GM12878 (cell line): ENCODE results near the gene SCARF2. TPM values are rescaled to one million over a fixed set of nuclear protein-coding genes. Genes with fewer than 3 reads are reported as not detected.

Experiments
- ATAC-seq: fragments of 200-7000 bp; cut with Tn5 transposase; 3 replicates; pipeline ENCODE4 v1.9.1; 2020; ENCODE audit warnings: mild to moderate bottlenecking, moderate library complexity
- BruUV-seq: library from RNA; stranded (reverse); fragments of 400-500 nt; replicated peaks from 2 replicates; lab custom pipeline; 2021; lab: Mats Ljungman, UMichigan
- CTCF ChIA-PET: fragments of 300-600 bp; sonication (Branson Sonifier 250); formaldehyde crosslinking; extraction: SDS; loops from one replicate; lab custom pipeline; 2021; ENCODE audit warnings: inconsistent platforms; lab: Yijun Ruan, JAX
- POLR2A ChIA-PET: fragments of 350-600 bp; formaldehyde crosslinking; extraction: SDS; loops from one replicate; lab custom pipeline; 2021; ENCODE audit warnings: inconsistent platforms; lab: Charles Lee
- RAD21 ChIA-PET: fragments of 300-600 bp; sonication (Branson Sonifier 250); formaldehyde crosslinking; loops from one replicate; lab custom pipeline; 2023; ENCODE audit warnings: antibody characterized with exemption; ENCODE audit not compliant: unreplicated experiment; lab: Charles Lee
- SMC1A ChIA-PET: fragments of 300-600 bp; sonication (Branson Sonifier 250); formaldehyde crosslinking; loops from one replicate; lab custom pipeline; 2023; ENCODE audit not compliant: unreplicated experiment, uncharacterized antibody; lab: Charles Lee
- DNase-seq: peaks from one replicate; pipeline ENCODE4 v3.0.0-alpha.2; 2011; ENCODE audit warnings: low read depth, low spot score
- FAIRE-seq: peaks from 3 replicates; lab custom pipeline; 2011; peaks lifted over from hg19 to GRCh38; lab: Jason Lieb, UNC
- H2AFZ ChIP-seq: 2 replicates; pipeline ENCODE4 v1.6.0; 2011; ENCODE audit warnings: low read depth, low read length, control low read depth; ENCODE audit not compliant: control insufficient read depth
- H3K27ac ChIP-seq: 2 replicates; pipeline ENCODE4 v1.5.1; 2011; ENCODE audit warnings: control low read depth; ENCODE audit not compliant: control insufficient read depth, insufficient read depth
- H3K27me3 ChIP-seq, 2 experiments: replicated peaks in 1 of 2; 2 replicates each; pipeline versions ENCODE4 v1.6.0 to v1.6.1; 2011; ENCODE audit warnings: low read length in 1 of 2; ENCODE audit not compliant: control insufficient read depth in 2 of 2, insufficient read depth in 2 of 2
- H3K36me3 ChIP-seq, 2 experiments: 2 replicates each; pipeline ENCODE4 v1.5.1; 2011; ENCODE audit warnings: low read length in 1 of 2; ENCODE audit not compliant: control insufficient read depth in 2 of 2, insufficient read depth in 2 of 2
- H3K4me1 ChIP-seq: 2 replicates; pipeline ENCODE4 v1.6.1; 2011; ENCODE audit warnings: mild to moderate bottlenecking, low read length, moderate library complexity, mixed read lengths; ENCODE audit not compliant: control insufficient read depth, insufficient read depth
- H3K4me2 ChIP-seq: 2 replicates; pipeline ENCODE4 v1.6.0; 2011; ENCODE audit warnings: control low read depth; ENCODE audit not compliant: control insufficient read depth, insufficient read depth
- H3K4me3 ChIP-seq: fragments of 200-600 bp; sonication (generic); 2 replicates; pipeline ENCODE4 v1.5.1; 2016
- H3K79me2 ChIP-seq: 2 replicates; pipeline ENCODE4 v1.6.0; 2011; ENCODE audit warnings: low read length; ENCODE audit not compliant: control insufficient read depth, insufficient read depth
- H3K9ac ChIP-seq: 2 replicates; pipeline ENCODE4 v1.8.0; 2011; ENCODE audit warnings: low read length, control low read depth, mixed read lengths; ENCODE audit not compliant: control insufficient read depth, insufficient read depth
- H3K9me3 ChIP-seq: replicated peaks from 3 replicates; pipeline ENCODE4 v1.5.1; 2011; ENCODE audit warnings: mild to moderate bottlenecking, low read length; ENCODE audit not compliant: control insufficient read depth, insufficient read depth
- H4K20me1 ChIP-seq: 2 replicates; pipeline ENCODE4 v1.6.0; 2011; ENCODE audit not compliant: control insufficient read depth, insufficient read depth
- CEBPB ChIP-seq, 2 experiments: fragments of 150-350 bp in 1 of 2; IDR thresholded peaks; 2 replicates each; pipeline ENCODE4 v1.6.1; 2012 to 2014; ENCODE audit warnings: low read depth in 2 of 2, low read length in 2 of 2, borderline replicate concordance in 1 of 2, inconsistent platforms in 1 of 2
- ETV6 ChIP-seq, 2 experiments: fragments of 450-650 bp in 1 of 2; IDR thresholded peaks in 1 of 2; conservative IDR thresholded peaks in 1 of 2; 2 replicates each; pipeline ENCODE4 v1.6.1; 2014; ENCODE audit warnings: antibody characterized with exemption in 1 of 2, borderline replicate concordance in 1 of 2, low read depth in 1 of 2, mild to moderate bottlenecking in 1 of 2, moderate library complexity in 1 of 2
- HDAC6 ChIP-seq: fragments of 200-600 bp; sonication (generic); IDR thresholded peaks from one replicate; pipeline ENCODE4 v1.8.0; 2017; ENCODE audit warnings: antibody characterized with exemption; ENCODE audit not compliant: unreplicated experiment
- IRF4 ChIP-seq: IDR thresholded peaks from 2 replicates; pipeline ENCODE4 v1.6.1; 2011; ENCODE audit warnings: low read depth, low read length
- MEF2A ChIP-seq: IDR thresholded peaks from 2 replicates; pipeline ENCODE4 v1.6.1; 2011; ENCODE audit warnings: low read depth, mild to moderate bottlenecking, low read length, moderate library complexity; ENCODE audit not compliant: insufficient read depth
- NR2C2 ChIP-seq: IDR thresholded peaks from 2 replicates; pipeline ENCODE4 v1.6.1; 2011; ENCODE audit warnings: borderline replicate concordance, low read depth; ENCODE audit not compliant: control insufficient read depth, insufficient read length
- NR2F1 ChIP-seq: fragments of 450-650 bp; conservative IDR thresholded peaks from 2 replicates; pipeline ENCODE4 v1.6.1; 2017; ENCODE audit warnings: mild to moderate bottlenecking
- PKNOX1 ChIP-seq: fragments of 450-650 bp; IDR thresholded peaks from 2 replicates; pipeline ENCODE4 v1.6.1; 2016; ENCODE audit warnings: mild to moderate bottlenecking
- POU2F2 ChIP-seq: IDR thresholded peaks from 3 replicates; pipeline ENCODE4 v1.6.1; 2011; ENCODE audit warnings: low read depth, mild to moderate bottlenecking, low read length, borderline replicate concordance
- SRF ChIP-seq, 2 experiments: IDR thresholded peaks; 2 replicates each; pipeline ENCODE4 v1.6.1; 2011; ENCODE audit warnings: low read depth in 2 of 2, low read length in 2 of 2, mild to moderate bottlenecking in 1 of 2, moderate library complexity in 1 of 2
- TCF12 ChIP-seq: IDR thresholded peaks from 2 replicates; pipeline ENCODE4 v1.6.1; 2011; ENCODE audit warnings: low read depth, mild to moderate bottlenecking, low read length
- ZBTB4 ChIP-seq: fragments of 450-650 bp; formaldehyde crosslinking; IDR thresholded peaks from 2 replicates; pipeline ENCODE4 v1.4.0; 2022; ENCODE audit warnings: mild to moderate bottlenecking, moderate library complexity
- WGBS: methylation state at CpG from one replicate; pipeline ENCODE4 v1.1.6; 2016; ENCODE audit warnings: low lambda C conversion rate; ENCODE audit not compliant: insufficient replicate concordance, insufficient coverage; ENCODE audit errors: missing lambda C conversion rate; 5-methylcytosine and 5-hydroxymethylcytosine counted together
- in situ Hi-C: fragments of 300-500 bp; cut with MboI; formaldehyde crosslinking; loops from 9 replicates; pipeline ENCODE4 v1.14.3; 2018; ENCODE audit warnings: mixed read lengths
- intact Hi-C: fragments of 100-400 bp; cut with micrococcal nuclease; formaldehyde crosslinking; loops from one replicate; pipeline ENCODE4 v1.14.2; 2022; ENCODE audit not compliant: unreplicated experiment
- polyA plus RNA-seq, 11 experiments: library from polyadenylated mRNA; depleted of rRNA in 4 of 11; unstranded in 6 of 11; stranded (reverse) in 5 of 11; fragments of >200 nt; fragmentation: Nextera tagmentation in 4 of 11; fragmentation: Illumina TruSeq in 1 of 11; extraction: Ambion mirVana in 4 of 11; extraction: Trizol in 1 of 11; gene quantifications; 1 replicate in 1 of 11; 2 replicates in 10 of 11; pipeline versions ENCODE4 v1.2.1 to v1.2.3, GENCODE V29; 2011 to 2016; ENCODE audit warnings: inconsistent platforms in 2 of 11, missing spikeins in 2 of 11, low read depth in 1 of 11
- total RNA-seq, 4 experiments: library from RNA; depleted of rRNA in 3 of 4; stranded (reverse); fragments of >200 nt in 3 of 4; fragmentation: Illumina TruSeq in 1 of 4; extraction: Trizol in 1 of 4; gene quantifications; 2 replicates each; pipeline versions ENCODE4 v1.2.1 to v1.2.3, GENCODE V29; 2013 to 2021

Gene SCARF2
- total and polyA plus RNA-seq, 10 of the 15 experiments (the other 5 are each of a cell fraction or from before 2014, with no cell fraction given), result 0.01 to 0.74 (median 0.17) TPM; not detected in 5

GRCh38 chr22:20414059-20414440 is 23.6 kb downstream of the SCARF2 start:
- SMC1A ChIA-PET, result no interaction called here
- no peak for TF ChIP-seq POU2F2
- TF ChIP-seq IRF4, result no peak
- TF ChIP-seq HDAC6, result no peak
- TF ChIP-seq MEF2A, result no peak
- TF ChIP-seq PKNOX1, result no peak
- intact Hi-C loops (loop anchor here (10.0 kb wide), 1 partner anchor 151 kb away; no protein-coding TSS in a partner anchor), in situ Hi-C loops (no loop called here)
- no TSS peak for BruUV-seq
- no peak overlapping the region for H3K27ac ChIP-seq
- H3K9ac ChIP-seq, result no peak overlapping the region
- no peaks in the 10 kb centered on the region for H4K20me1 ChIP-seq
- POLR2A ChIA-PET, result no interaction called here
- ATAC-seq (no peak), DNase-seq (no peak), FAIRE-seq (no peak)
- no peaks in the 10 kb centered on the region for H3K36me3 ChIP-seq
- H3K27me3 ChIP-seq, result no peaks in the 10 kb centered on the region
- no peaks in the 10 kb centered on the region for H3K79me2 ChIP-seq
- CTCF ChIA-PET, result no interaction called here
- H2AFZ ChIP-seq, result no peak overlapping the region
- no peaks in the 10 kb centered on the region for H3K4me1 ChIP-seq
- WGBS, result 42% methylated on average over 5 of the region's 5 CpGs
- H3K9me3 ChIP-seq, result no peaks in the 10 kb centered on the region
- no peak overlapping the region for H3K4me3 ChIP-seq
- RAD21 ChIA-PET, result no interaction called here
- H3K4me2 ChIP-seq, result no peak overlapping the region

- H3K27ac ChIP-seq, result no peak overlapping the region
- CTCF ChIA-PET, result no interaction called here
- no peaks in the 10 kb centered on the region for H3K36me3 ChIP-seq
- ATAC-seq, result no peak
- no peak overlapping the region for H3K9ac ChIP-seq
- FAIRE-seq, result no peak
- no peaks in the 10 kb centered on the region for H4K20me1 ChIP-seq
- no peak overlapping the region for H2AFZ ChIP-seq
- SMC1A ChIA-PET, result no interaction called here
- POLR2A ChIA-PET, result interaction anchor here (0.6 kb wide), 1 partner anchor 80 kb away, joined by 3 read pairs; no protein-coding TSS in a partner anchor
- BruUV-seq, result no TSS peak
- no peak overlapping the region for H3K4me2 ChIP-seq
- H3K4me3 ChIP-seq, result no peak overlapping the region
- no peak for DNase-seq
- intact Hi-C loops, result loop anchor here (10.0 kb wide), 1 partner anchor 151 kb away; no protein-coding TSS in a partner anchor
- WGBS, result 51% methylated on average over 9 of the region's 9 CpGs
- no peaks in the 10 kb centered on the region for H3K79me2 ChIP-seq
- no peaks in the 10 kb centered on the region for H3K9me3 ChIP-seq
- RAD21 ChIA-PET, result no interaction called here
- in situ Hi-C loops, result no loop called here
- no peaks in the 10 kb centered on the region for H3K27me3 ChIP-seq
- H3K4me1 ChIP-seq, result no peaks in the 10 kb centered on the region
- TF ChIP-seq TCF12 (no peak), CEBPB (IDR thresholded peaks at IDR 0.05; ENCODE audit: borderline replicate concordance in 1 of 2, low read depth in 2 of 2, low read length in 2 of 2) (no peak), ETV6 (conservative IDR thresholded peaks at IDR 0.05 in 1 of 2, IDR thresholded peaks at IDR 0.05 in 1 of 2; ENCODE audit: borderline replicate concordance in 1 of 2, low read depth in 1 of 2) (no peak), NR2C2 (no peak), ZBTB4 (no peak), NR2F1 (no peak), SRF (IDR thresholded peaks at IDR 0.05; ENCODE audit: low read depth in 2 of 2, low read length in 2 of 2) (no peak)
Observed at GRCh38 chr22:20413217-20414058, 24.2 kb downstream of the SCARF2 start.
